Superior temporal gyrus (tissue), 1 donor: ENCODE measurements around the gene UGT1A10.

Experiments used
- DNase-seq: peaks from one replicate; pipeline ENCODE4 v3.0.0-alpha.2; 2016; ENCODE audit errors: extremely low spot score

UGT1A10 gene

GRCh38 chr2:233803994-233804393, 167.7 kb downstream of the UGT1A10 start:
- no peak for DNase-seq

- DNase-seq = no peak
Observed at GRCh38 chr2:233807215-233807865, 171.1 kb downstream of the UGT1A10 start.

DNA sequence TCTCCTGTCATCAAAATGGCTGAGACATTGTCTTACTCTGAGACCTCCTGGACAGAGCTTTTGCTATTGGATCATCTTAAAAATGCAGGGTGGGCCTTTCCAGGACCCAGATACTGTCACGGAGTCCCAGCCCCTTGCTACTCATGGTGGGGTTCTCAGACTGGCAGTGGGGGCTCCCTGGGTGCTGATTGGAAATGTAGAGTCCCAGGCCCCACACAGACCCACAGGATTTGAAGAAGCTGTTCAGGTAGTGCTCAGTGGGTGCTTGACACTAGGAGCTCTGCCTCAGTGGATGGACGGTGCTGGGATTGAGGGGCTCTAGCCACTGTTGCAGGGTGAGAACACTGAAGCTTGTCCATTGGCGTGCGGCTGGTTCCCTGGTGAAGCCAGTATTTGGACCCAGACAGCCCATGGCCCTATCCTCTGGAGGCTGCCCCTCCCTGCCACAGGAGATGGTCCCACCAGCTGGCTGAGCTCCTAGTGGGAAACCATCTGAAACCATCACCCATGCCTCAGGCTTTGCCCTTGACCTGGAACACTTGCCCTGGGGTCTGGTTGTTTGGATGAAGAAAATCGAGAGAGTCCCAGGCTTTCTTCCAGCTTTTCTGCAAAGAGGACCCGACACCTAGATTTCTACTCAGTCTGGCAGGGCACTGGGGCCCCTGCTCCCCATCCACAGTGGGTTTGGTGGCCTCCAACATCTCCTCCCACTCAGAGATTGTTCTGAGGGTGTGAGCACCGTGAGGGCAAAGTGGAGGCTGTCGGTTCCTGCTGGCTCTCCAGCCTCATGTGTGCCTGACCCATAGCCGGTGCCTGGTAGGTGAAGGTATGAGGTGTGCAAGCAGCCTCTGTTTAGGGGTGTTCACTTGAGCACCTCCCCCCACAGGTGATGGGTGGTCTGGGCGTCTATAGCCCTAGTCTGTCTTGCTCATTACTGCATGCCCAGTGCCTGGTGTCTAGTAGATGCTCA, 172.0 kb downstream of the UGT1A10 start:
- DNase-seq = no peak

GRCh38 chr2:233810385-233810784, 174.1 kb downstream of the UGT1A10 start:
- no peak for DNase-seq

- no peak for DNase-seq
Observed at GRCh38 chr2:233811087-233811486, 174.8 kb downstream of the UGT1A10 start.

DNA sequence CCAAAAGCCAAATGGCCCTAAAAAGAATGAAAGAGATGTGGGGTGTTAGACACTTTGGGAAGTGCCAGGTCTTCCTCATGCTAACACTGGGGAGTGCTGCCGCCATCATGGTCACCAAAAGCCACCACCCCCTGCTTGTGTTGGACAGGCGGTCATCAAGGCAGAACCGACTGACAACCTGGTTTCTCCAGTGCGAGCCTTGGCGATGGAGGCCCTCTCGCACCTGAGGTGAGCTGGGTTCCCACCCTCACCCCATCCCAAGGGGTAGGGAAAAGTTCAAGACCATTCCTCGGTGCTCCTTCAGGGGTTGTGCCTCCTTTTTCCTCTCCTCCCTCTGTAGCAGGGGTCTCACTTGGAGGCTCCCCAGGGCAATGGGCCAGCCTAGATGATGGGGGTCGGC, 175.5 kb downstream of the UGT1A10 start:
- no peak for DNase-seq

- no peak for DNase-seq
Observed at GRCh38 chr2:233813236-233814055, 177.2 kb downstream of the UGT1A10 start.

GRCh38 chr2:233814056-233814835, 178.0 kb downstream of the UGT1A10 start:
- no peak for DNase-seq

DNA sequence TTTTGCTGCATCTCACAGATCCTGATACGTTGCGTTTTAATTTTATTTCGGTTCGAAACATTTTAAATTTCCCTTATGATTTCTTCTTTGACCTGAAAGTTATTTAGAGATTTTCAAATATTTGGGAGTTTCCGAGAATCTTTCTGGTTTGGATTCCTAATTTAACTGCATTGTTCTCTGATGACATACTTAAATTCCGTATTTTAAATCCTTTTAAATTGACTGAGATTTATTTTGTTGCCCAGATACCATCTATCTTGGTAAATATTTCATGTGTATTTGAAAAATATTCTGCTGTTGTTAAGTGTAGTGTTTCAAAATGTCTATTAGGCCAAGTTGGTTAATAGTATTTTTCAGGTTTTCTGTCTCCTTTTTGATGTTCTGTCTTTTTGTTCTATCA, 179.6 kb downstream of the UGT1A10 start:
- DNase-seq = no peak

DNA sequence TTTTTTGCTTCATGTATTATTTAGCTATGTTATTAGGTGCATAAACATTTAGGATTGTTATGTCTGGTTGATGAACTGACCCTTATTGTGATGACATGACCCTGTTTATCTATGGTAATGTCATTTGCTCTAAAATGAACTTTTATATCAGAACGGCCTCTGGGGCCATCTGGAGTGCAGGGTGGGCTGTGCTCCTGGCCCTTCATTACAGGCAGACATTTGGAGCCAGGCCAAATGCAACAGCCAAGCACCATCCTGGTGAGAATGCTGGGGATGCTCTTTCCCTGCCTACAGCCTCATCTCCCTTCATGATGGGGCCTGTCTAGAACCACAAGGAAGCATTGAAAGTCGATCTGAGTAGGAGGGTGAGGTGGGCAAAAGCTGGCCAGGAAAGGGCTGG, 180.1 kb downstream of the UGT1A10 start:
- DNase-seq = no peak

DNA sequence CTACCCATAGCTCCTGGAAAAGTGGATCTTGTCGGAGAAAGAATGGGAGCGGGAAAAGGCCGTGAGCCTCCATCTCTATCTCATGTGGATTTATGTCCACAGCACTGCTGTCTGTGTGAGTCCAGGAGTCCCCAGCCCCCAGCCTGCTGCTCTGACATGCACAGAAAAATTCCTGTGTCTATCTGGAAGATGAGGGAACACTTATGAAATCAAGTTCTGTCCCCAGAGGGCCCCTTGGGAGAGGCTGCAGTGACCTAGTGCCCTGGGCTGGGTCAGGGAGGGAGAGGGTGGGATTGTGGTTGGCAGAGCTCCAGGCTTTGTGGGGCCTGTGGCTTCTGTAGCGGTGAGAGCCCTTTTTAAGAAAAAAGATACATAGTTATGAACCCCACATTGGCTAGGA, 180.5 kb downstream of the UGT1A10 start:
- DNase-seq = no peak

DNA sequence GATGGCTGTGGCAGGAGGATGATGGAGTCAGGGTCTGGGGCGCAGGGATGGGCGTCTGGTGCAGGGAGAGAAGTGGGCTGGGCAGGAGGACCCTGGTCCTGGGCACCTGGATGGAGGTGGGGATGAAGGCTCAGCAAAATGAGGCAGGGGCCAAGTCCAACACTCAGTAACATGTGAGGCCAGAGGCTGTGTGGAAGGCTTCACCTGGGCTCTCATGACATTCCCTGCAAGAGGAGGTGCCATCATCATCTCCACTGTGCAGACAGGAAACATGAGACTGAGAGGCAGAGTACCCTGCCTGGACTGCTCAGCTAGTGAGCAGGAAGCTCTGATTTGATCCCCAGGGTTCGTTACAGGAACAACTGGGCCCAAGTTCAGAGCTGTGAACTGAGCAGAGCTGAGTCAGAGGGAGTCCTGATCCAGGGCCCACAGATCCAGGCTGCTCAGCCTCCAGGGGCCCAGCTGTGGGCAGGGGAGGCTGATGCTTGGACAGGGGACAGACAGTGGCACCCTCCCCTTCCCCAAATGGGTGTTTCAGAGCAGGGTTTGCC, 181.2 kb downstream of the UGT1A10 start:
- no peak for DNase-seq

- no peak for DNase-seq
Observed at GRCh38 chr2:233817995-233818638, 181.9 kb downstream of the UGT1A10 start.

GRCh38 chr2:233818639-233819621, 182.7 kb downstream of the UGT1A10 start:
- DNase-seq = no peak

DNA sequence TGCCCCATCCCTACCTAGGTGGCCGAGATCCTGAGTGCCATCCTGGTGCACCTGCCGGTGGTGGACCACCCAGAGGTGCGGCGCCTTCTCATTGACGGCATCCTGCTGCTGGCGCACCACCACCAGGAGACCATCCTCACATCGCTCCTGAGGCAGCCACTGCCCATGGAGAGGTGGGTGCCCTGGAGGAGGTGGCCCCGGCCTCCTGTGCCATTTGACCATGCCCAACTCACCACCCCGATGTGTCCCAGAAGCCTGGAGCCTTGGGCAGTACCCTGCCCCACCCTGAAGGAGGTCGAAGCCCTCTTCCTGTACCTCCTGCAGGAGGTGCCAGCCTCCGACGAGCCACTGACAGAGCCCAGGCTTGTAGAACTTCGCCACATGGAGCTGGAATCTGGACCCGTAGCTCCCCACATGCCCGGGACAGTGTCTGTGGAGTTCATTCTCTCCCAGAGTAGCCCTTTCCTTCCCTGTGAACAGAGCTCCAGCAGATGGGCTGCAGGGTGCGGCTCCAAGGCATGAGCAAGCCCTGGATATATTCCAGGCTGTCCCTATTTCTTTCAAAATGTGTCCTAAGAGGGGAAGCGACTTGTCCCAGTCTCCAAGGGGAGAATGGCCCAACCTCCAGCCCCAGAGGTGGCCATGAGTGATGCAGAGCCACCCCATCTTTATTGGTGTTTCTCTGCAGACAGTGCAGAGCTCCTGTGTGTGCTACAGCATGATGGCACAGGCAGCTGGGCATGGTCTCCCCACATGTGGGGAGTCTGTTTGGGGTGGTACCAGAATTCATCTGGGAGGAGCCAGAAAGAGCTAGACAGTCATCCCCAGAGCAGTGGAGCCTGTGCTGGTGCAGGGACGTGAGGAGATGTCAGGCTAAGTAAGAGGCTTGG, 183.9 kb downstream of the UGT1A10 start:
- no peak for DNase-seq

- no peak for DNase-seq
Observed at GRCh38 chr2:233820774-233821105, 184.5 kb downstream of the UGT1A10 start.

GRCh38 chr2:233821196-233821595, 184.9 kb downstream of the UGT1A10 start:
- DNase-seq = no peak

DNA sequence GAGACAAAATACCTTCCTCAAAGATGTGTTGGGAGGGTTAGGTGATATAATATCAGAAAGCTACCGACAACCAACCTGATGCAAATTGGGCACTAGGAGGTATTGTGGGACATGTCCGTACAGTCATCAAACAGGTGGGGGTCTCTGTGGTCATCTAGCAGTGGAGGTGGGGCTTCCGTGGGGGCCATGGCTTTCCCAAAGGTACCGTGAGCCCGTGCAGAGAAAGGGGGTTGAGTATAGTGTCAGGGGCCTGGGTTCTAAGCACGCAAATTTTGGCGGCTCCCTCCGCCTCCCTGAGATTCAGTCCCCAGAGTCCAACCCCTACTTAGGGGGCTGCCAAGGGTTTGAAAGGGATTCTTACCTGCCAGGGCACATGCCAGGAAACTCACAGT, 185.5 kb downstream of the UGT1A10 start:
- DNase-seq = no peak
